SU-DHL-6 (cell line): Measurements from ENCODE around the gene RAB3GAP2.

Experiments
- CTCF ChIP-seq: fragments of 200-600 bp; sonication (generic); IDR thresholded peaks from one replicate; pipeline ENCODE4 v1.5.1; 2017; ENCODE audit warnings: antibody characterized with exemption, mild to moderate bottlenecking, low read length, moderate library complexity; ENCODE audit not compliant: insufficient read depth, poor library complexity, severe bottlenecking
- EZH2phosphoT487 ChIP-seq: fragments of 200-600 bp; sonication (generic), shearing (Covaris generic); conservative IDR thresholded peaks from 2 replicates; pipeline ENCODE4 v1.6.1; 2018; ENCODE audit warnings: mild to moderate bottlenecking, antibody characterized with exemption, low read length, moderate library complexity, mixed read lengths

- TF ChIP-seq EZH2phosphoT487 (no peak), CTCF (no peak)
Observed at GRCh38 chr1:220303871-220304270, 31.6 kb upstream of the RAB3GAP2 start.
